Loucy (cell line): Measurements from ENCODE around the gene LAIR1.
"Not testable (repeated sequence)": the region's sequence is repeated elsewhere in the genome, so short reads cannot be mapped to it uniquely, and the experiment has no call there.

Source experiments
- CTCF ChIP-seq: fragments of 200-600 bp; sonication (generic); conservative IDR thresholded peaks from 2 replicates; pipeline ENCODE4 v1.5.1; 2014; ENCODE audit warnings: mild to moderate bottlenecking, antibody characterized with exemption, low read length
- EZH2phosphoT487 ChIP-seq: fragments of 200-600 bp; IDR thresholded peaks from 2 replicates; pipeline ENCODE4 v1.6.1; 2018; ENCODE audit warnings: antibody characterized with exemption, mild to moderate bottlenecking, moderate library complexity, borderline replicate concordance

GRCh38 chr19:54322295-54322694 lies 42.4 kb downstream of the LAIR1 start:
- not testable (repeated sequence) for TF ChIP-seq CTCF, EZH2phosphoT487
